Suprapubic skin (tissue), 4 donors: ENCODE data around the gene DUOX1. TPM values are rescaled to one million over a fixed set of nuclear protein-coding genes. Genes with fewer than 3 reads are reported as not detected.

Experiments used
- DNase-seq, 2 donors: peaks; one replicate each; pipeline ENCODE4 v3.0.0-alpha.2; 2019; ENCODE audit warnings: low spot score in 2 of 2
- H3K27ac ChIP-seq: fragments of 200-600 bp; sonication (generic); one replicate; pipeline ENCODE4 v1.5.1; 2019
- H3K27me3 ChIP-seq: fragments of 200-600 bp; sonication (generic); one replicate; pipeline ENCODE4 v1.5.1; 2019
- H3K36me3 ChIP-seq: fragments of 200-600 bp; sonication (generic); one replicate; pipeline ENCODE4 v1.5.1; 2019
- H3K4me1 ChIP-seq: fragments of 200-600 bp; sonication (generic); one replicate; pipeline ENCODE4 v1.5.1; 2019
- H3K4me3 ChIP-seq: fragments of 200-600 bp; sonication (generic); one replicate; pipeline ENCODE4 v1.5.1; 2019; ENCODE audit warnings: mild to moderate bottlenecking
- H3K9me3 ChIP-seq: fragments of 200-600 bp; sonication (generic); one replicate; pipeline ENCODE4 v1.5.1; 2019
- EP300 ChIP-seq: sonication (generic); formaldehyde crosslinking; IDR thresholded peaks from one replicate; pipeline ENCODE4 v1.6.1; 2017; ENCODE audit warnings: antibody characterized with exemption
- POLR2A ChIP-seq, 2 donors: fragments of 450-650 bp; IDR thresholded peaks; one replicate each; pipeline ENCODE4 v1.6.1; 2017; ENCODE audit warnings: antibody characterized with exemption in 2 of 2, mild to moderate bottlenecking in 2 of 2, moderate library complexity in 2 of 2
- POLR2AphosphoS5 ChIP-seq, 3 donors: sonication (generic); formaldehyde crosslinking; IDR thresholded peaks; one replicate each; pipeline ENCODE4 v1.6.1; 2017; ENCODE audit warnings: antibody characterized with exemption in 3 of 3
- WGBS: methylation state at CpG from one replicate; pipeline ENCODE4 v1.1.5; 2018; 5-methylcytosine and 5-hydroxymethylcytosine counted together
- total RNA-seq, 4 donors: library from RNA; depleted of rRNA; stranded (reverse); fragments of >200 nt; gene quantifications; one replicate each; pipeline ENCODE4 v1.1.0, GENCODE V29; 2016
- TF ChIP-seq, protein P1 (sequence below), 2 donors: fragments of 200-600 bp in 1 of 2; fragments of 450-650 bp in 1 of 2; sonication (generic) in 1 of 2; IDR thresholded peaks; one replicate each; pipeline ENCODE4 v1.5.1; 2016 to 2019; ENCODE audit warnings: antibody characterized with exemption in 2 of 2, mild to moderate bottlenecking in 1 of 2, moderate library complexity in 1 of 2

Gene DUOX1
- total RNA-seq, 4 donors from 2014 or later, result 87.2 to 246 (median 165) TPM

- Histone ChIP-seq H3K27me3 (peaks cover 46% of the 10 kb centered on the region), H3K4me3 (no peak overlapping the region), H3K36me3 (no peaks in the 10 kb centered on the region), H3K9me3 (no peaks in the 10 kb centered on the region), H3K27ac (no peak overlapping the region), H3K4me1 (peaks cover 18% of the 10 kb centered on the region)
- no peak for TF ChIP-seq EP300
- no peak for TF ChIP-seq POLR2AphosphoS5 (IDR thresholded peaks at IDR 0.05)
- WGBS, result 85% methylated on average over 10 of the region's 10 CpGs
- peak in 1 of 2 donors; percentile 78 for DNase-seq
Observed at GRCh38 chr15:45107941-45108630, 21.7 kb upstream of the DUOX1 start.

- Histone ChIP-seq H3K27ac (no peak overlapping the region), H3K4me3 (no peak overlapping the region), H3K4me1 (peaks cover 30% of the 10 kb centered on the region), H3K27me3 (peaks cover 68% of the 10 kb centered on the region), H3K36me3 (no peaks in the 10 kb centered on the region), H3K9me3 (no peaks in the 10 kb centered on the region)
- no peak for DNase-seq
- TF ChIP-seq POLR2AphosphoS5 (IDR thresholded peaks at IDR 0.05) (no peak), EP300 (no peak)
- TF ChIP-seq, protein P1, sequence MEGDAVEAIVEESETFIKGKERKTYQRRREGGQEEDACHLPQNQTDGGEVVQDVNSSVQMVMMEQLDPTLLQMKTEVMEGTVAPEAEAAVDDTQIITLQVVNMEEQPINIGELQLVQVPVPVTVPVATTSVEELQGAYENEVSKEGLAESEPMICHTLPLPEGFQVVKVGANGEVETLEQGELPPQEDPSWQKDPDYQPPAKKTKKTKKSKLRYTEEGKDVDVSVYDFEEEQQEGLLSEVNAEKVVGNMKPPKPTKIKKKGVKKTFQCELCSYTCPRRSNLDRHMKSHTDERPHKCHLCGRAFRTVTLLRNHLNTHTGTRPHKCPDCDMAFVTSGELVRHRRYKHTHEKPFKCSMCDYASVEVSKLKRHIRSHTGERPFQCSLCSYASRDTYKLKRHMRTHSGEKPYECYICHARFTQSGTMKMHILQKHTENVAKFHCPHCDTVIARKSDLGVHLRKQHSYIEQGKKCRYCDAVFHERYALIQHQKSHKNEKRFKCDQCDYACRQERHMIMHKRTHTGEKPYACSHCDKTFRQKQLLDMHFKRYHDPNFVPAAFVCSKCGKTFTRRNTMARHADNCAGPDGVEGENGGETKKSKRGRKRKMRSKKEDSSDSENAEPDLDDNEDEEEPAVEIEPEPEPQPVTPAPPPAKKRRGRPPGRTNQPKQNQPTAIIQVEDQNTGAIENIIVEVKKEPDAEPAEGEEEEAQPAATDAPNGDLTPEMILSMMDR (IDR thresholded peaks at IDR 0.05), result no peak
- WGBS, result 58% methylated on average over 11 of the region's 11 CpGs
Observed at GRCh38 chr15:45110256-45110820, 19.5 kb upstream of the DUOX1 start.

DNA sequence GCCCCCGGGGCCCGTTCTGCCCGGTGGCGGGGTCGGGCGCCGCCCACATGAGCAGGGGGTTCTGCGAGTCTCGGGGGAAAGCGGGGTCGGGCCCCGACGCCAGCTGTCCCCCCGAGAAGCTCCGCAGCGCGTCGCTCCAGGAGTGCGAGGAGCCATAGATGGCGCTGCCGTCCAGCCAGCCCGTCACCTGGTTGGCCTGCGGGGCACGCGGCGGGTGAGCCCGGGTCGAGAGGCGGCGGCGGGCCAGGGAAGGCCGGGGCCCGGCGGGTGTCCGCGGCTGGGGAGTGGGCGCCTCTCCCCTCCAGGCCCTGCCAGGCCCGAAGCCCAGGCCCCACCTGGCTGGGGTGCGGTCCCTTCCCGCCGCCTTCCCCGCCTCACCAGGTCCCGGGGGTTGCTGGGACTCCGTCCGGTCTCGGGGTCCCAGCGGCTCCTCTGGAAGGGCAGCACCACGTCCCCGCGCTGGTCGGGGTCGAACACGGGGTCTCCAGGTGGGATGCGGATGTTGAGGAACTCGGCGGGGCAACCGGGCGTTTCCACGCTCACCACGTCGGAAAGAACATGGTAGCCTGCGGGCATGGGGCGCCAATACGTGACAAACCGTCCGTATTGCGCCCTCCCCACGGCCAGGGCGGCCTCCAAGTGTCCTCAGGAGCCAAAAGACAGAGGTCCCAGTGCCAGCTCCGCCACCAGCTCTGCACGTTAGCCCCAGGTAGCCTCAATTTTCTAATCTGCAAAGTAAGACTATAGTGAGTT is 18.2 kb upstream of the DUOX1 start:
- peaks cover 37% of the 10 kb centered on the region for H3K4me1 ChIP-seq
- no peak for DNase-seq
- no peaks in the 10 kb centered on the region for H3K9me3 ChIP-seq
- 6% methylated on average over 26 of the region's 71 CpGs for WGBS
- TF ChIP-seq POLR2A (IDR thresholded peaks at IDR 0.05) (no peak), POLR2AphosphoS5 (IDR thresholded peaks at IDR 0.05) (no peak), EP300 (no peak)
- TF ChIP-seq, protein P1 (IDR thresholded peaks at IDR 0.05), result no peak
- peak overlapping the region; percentile 14 for H3K4me3 ChIP-seq
- no peak overlapping the region for H3K27ac ChIP-seq
- H3K36me3 ChIP-seq, result no peaks in the 10 kb centered on the region
- peaks cover 81% of the 10 kb centered on the region for H3K27me3 ChIP-seq

DNA sequence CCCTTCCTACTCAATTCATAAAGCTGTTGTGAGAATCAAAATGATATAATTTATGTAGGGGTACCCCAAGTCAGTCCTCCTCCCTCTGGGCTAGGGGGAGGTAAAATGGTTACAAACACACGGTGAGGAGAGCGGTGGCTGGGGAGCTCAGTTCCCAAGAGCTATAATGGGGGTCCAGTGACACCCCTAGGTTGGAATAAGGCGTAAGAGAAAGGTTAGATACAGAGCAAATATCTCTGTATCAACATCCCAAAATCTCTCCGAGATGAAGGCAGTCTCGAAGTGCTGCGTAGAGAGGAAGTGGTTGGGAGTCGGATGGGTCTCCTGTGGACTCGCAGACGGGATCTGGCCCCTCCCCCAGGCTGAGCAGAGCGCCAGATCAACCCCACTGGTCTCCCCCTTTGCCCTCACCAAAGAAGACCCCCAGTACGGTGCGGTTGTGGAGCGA is 17.6 kb upstream of the DUOX1 start:
- Histone ChIP-seq H3K36me3 (no peaks in the 10 kb centered on the region), H3K27me3 (peaks cover 84% of the 10 kb centered on the region), H3K9me3 (no peaks in the 10 kb centered on the region), H3K4me1 (peaks cover 43% of the 10 kb centered on the region), H3K4me3 (peak overlapping the region; percentile 30), H3K27ac (no peak overlapping the region)
- TF ChIP-seq POLR2A (IDR thresholded peaks at IDR 0.05) (no peak), POLR2AphosphoS5 (IDR thresholded peaks at IDR 0.05) (no peak), EP300 (no peak)
- TF ChIP-seq, protein P1 (IDR thresholded peaks at IDR 0.05), result no peak
- no peak for DNase-seq
- 5% methylated on average over 10 of the region's 13 CpGs for WGBS

GRCh38 chr15:45112591-45113379 is 17.0 kb upstream of the DUOX1 start:
- peak overlapping the region; percentile 30 for H3K4me3 ChIP-seq
- no peaks in the 10 kb centered on the region for H3K36me3 ChIP-seq
- peaks cover 90% of the 10 kb centered on the region for H3K27me3 ChIP-seq
- 0% methylated on average over 25 of the region's 58 CpGs for WGBS
- H3K4me1 ChIP-seq, result peaks cover 49% of the 10 kb centered on the region
- no peak overlapping the region for H3K27ac ChIP-seq
- no peak for DNase-seq
- no peaks in the 10 kb centered on the region for H3K9me3 ChIP-seq
- TF ChIP-seq, protein P1 (IDR thresholded peaks at IDR 0.05), result no peak
- TF ChIP-seq POLR2AphosphoS5 (IDR thresholded peaks at IDR 0.05) (no peak), POLR2A (IDR thresholded peaks at IDR 0.05) (no peak), EP300 (no peak)
